NCI-H1694 (cell line): Measurements from ENCODE around the gene ERBIN.
"Not testable (repeated sequence)": the region's sequence is repeated elsewhere in the genome, so short reads cannot be mapped to it uniquely, and the experiment has no call there.

ENCODE experiments used
- DNase-seq: peaks from one replicate; lab custom pipeline; 2025; lab: John Stamatoyannopoulos, UW

Gene ERBIN

GRCh38 chr5:65961633-65962032, 35.3 kb downstream of the ERBIN start:
- no peak for DNase-seq

- no peak for DNase-seq
Measured at GRCh38 chr5:65967288-65968066, 41.1 kb downstream of the ERBIN start.

GRCh38 chr5:65969539-65970393, 43.4 kb downstream of the ERBIN start:
- DNase-seq, result no peak

GRCh38 chr5:65970481-65971367, 44.3 kb downstream of the ERBIN start:
- no peak for DNase-seq

- DNase-seq, result no peak
Measured at GRCh38 chr5:65971643-65972042, 45.3 kb downstream of the ERBIN start.

GRCh38 chr5:65972896-65973295, 46.5 kb downstream of the ERBIN start:
- not testable (repeated sequence) for DNase-seq

- no peak for DNase-seq
Measured at GRCh38 chr5:65978251-65978650, 51.9 kb downstream of the ERBIN start.

GRCh38 chr5:65981548-65981947, 55.2 kb downstream of the ERBIN start:
- DNase-seq, result no peak

GRCh38 chr5:65981969-65982619, 55.7 kb downstream of the ERBIN start:
- DNase-seq, result no peak

GRCh38 chr5:65982635-65983034, 56.3 kb downstream of the ERBIN start:
- no peak for DNase-seq

GRCh38 chr5:65984098-65984885, 57.9 kb downstream of the ERBIN start:
- no peak for DNase-seq

- DNase-seq, result no peak
Measured at GRCh38 chr5:65986050-65986451, 59.7 kb downstream of the ERBIN start.

GRCh38 chr5:65986796-65987195, 60.4 kb downstream of the ERBIN start:
- no peak for DNase-seq

- no peak for DNase-seq
Measured at GRCh38 chr5:65987982-65988381, 61.6 kb downstream of the ERBIN start.

GRCh38 chr5:65989158-65989557, 62.8 kb downstream of the ERBIN start:
- DNase-seq, result no peak

- no peak for DNase-seq
Measured at GRCh38 chr5:65992630-65993029, 66.3 kb downstream of the ERBIN start.

- no peak for DNase-seq
Measured at GRCh38 chr5:65994117-65994786, 67.9 kb downstream of the ERBIN start.

- DNase-seq, result no peak
Measured at GRCh38 chr5:65999061-65999723, 72.8 kb downstream of the ERBIN start.

GRCh38 chr5:66001952-66002351, 75.6 kb downstream of the ERBIN start:
- DNase-seq, result no peak

- DNase-seq, result no peak
Measured at GRCh38 chr5:66002415-66002814, 76.0 kb downstream of the ERBIN start.
